Colonic mucosa (tissue), 4 donors: ENCODE data around the gene SEMA3A. TPM values are rescaled to one million over a fixed set of nuclear protein-coding genes. Genes with fewer than 3 reads are reported as not detected.
"Not testable (repeated sequence)": the region's sequence is repeated elsewhere in the genome, so short reads cannot be mapped to it uniquely, and the experiment has no call there.

Source experiments
- DNase-seq: peaks from one replicate; pipeline ENCODE4 v3.0.0-alpha.2; 2020
- H3K27ac ChIP-seq: fragments of 200-600 bp; one replicate; pipeline ENCODE4 v1.8.0; 2021
- H3K27me3 ChIP-seq: fragments of 200-600 bp; one replicate; pipeline ENCODE4 v1.8.0; 2021
- H3K36me3 ChIP-seq: fragments of 200-600 bp; one replicate; pipeline ENCODE4 v1.8.0; 2021
- H3K4me1 ChIP-seq: fragments of 200-600 bp; one replicate; pipeline ENCODE4 v1.8.0; 2021; ENCODE audit warnings: mild to moderate bottlenecking
- H3K4me3 ChIP-seq: fragments of 200-600 bp; one replicate; pipeline ENCODE4 v1.8.0; 2021
- H3K9ac ChIP-seq, 2 donors: one replicate each; pipeline ENCODE4 v1.7.0; 2013; ENCODE audit warnings: control low read depth in 2 of 2, low read depth in 2 of 2, low read length in 2 of 2
- H3K9me3 ChIP-seq: fragments of 200-600 bp; one replicate; pipeline ENCODE4 v1.8.0; 2021
- CTCF ChIP-seq: fragments of 200-600 bp; IDR thresholded peaks from one replicate; pipeline ENCODE4 v1.8.0; 2022; ENCODE audit warnings: antibody characterized with exemption, mild to moderate bottlenecking
- intact Hi-C: fragments of 100-400 bp; cut with DNase I; formaldehyde crosslinking; loops from one replicate; pipeline ENCODE4 v1.14.1; 2022
- total RNA-seq, 2 donors: library from RNA; stranded (reverse); fragmentation: NEBNext Ultra II Directional in 1 of 2; extraction: Animal tissue kit (Norgen Biotek cat#: 25700) in 1 of 2; gene quantifications; one replicate each; pipeline ENCODE4 v1.2.1, GENCODE V29; 2021
- donor health status: healthy.
- donor health status: DM: no; HTN: no; CAD: no.
- donor health status: DM: no; HTN: no; CAD: no.

The SEMA3A gene
- total RNA-seq, 2 donors from 2014 or later, result 1.7 to 14.2 TPM

DNA sequence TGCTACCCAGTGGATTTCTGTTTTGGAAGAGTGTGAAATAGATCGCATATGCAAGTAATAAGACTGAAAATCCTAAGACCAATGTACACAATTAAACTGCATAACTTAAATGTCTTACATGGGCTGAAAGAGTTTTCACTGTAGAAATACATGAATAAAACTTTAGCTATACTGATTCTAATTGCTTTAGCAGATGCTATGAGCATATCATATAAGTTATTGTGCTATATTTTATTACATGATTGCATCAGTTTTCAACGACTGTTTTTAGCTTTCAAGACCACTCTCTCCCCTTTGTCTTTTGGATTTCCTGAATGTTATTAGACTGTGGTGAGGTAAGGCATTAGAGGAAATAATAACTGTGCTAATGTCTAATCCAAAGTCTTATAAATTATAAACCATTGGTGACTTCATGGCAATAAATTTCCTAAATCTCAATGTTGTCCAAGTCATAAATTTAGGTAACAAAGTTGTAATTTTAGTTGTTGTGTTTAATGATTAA lies 124.5 kb downstream of the SEMA3A start:
- no peaks in the 10 kb centered on the region for H3K9me3 ChIP-seq
- H3K36me3 ChIP-seq, result no peaks in the 10 kb centered on the region
- no peak overlapping the region for H3K27ac ChIP-seq
- no peaks in the 10 kb centered on the region for H3K4me1 ChIP-seq
- no peaks in the 10 kb centered on the region for H3K27me3 ChIP-seq
- H3K9ac ChIP-seq, result no peak overlapping the region
- intact Hi-C loops, result no loop called here
- DNase-seq, result no peak
- no peak for TF ChIP-seq CTCF
- H3K4me3 ChIP-seq, result no peak overlapping the region

GRCh38 chr7:84069033-84069432 lies 125.6 kb downstream of the SEMA3A start:
- Histone ChIP-seq H3K9ac (no peak overlapping the region), H3K27ac (no peak overlapping the region), H3K27me3 (no peaks in the 10 kb centered on the region), H3K4me3 (no peak overlapping the region), H3K9me3 (no peaks in the 10 kb centered on the region), H3K36me3 (no peaks in the 10 kb centered on the region), H3K4me1 (no peaks in the 10 kb centered on the region)
- TF ChIP-seq CTCF, result no peak
- no peak for DNase-seq
- intact Hi-C loops, result no loop called here

DNA sequence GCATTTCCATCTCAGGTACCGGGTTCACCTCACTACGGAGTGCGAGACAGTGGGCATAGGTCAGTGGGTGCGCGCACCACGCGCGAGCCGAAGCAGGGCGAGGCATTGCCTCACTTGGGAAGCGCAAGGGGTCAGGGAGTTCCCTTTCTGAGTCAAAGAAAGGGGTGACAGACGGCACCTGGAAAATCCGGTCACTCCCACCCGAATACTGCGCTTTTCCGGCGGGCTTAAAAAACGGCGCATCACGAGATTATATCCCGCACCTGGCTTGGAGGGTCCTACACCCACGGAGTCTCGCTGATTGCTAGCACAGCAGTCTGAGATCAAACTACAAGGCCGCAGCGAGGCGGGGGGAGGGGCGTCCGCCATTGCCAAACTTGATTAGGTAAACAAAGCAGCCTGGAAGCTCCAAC lies 132.1 kb downstream of the SEMA3A start:
- H3K9me3 ChIP-seq, H3K36me3 ChIP-seq, H3K4me1 ChIP-seq, intact Hi-C loops, DNase-seq, H3K27ac ChIP-seq, H3K4me3 ChIP-seq, H3K9ac ChIP-seq, H3K27me3 ChIP-seq: not testable (repeated sequence)

DNA sequence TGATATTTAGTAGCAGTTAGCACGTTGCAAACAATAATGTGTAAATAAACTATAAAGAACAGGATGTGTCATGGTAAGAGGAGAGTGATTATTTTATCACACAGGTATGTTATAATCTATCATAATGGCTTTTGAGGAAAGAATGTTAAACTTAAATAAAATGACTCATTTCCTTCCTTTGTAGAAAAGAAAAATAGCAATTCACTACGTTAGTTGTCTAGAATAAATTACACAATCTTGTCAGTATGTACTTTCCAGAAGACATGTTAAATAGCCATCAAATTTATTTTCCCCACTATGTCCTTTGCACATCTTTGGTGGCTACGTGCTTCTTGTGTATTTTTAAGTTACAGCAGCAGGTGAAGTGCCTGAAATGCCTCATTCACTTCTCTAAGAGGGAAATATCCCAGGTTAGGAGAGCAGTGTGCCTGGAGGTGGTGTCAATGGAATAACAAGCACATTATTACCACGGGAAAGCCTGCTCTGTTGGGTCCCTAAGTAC lies 133.8 kb downstream of the SEMA3A start:
- Histone ChIP-seq H3K4me1 (no peaks in the 10 kb centered on the region), H3K9me3 (no peaks in the 10 kb centered on the region), H3K36me3 (no peaks in the 10 kb centered on the region), H3K4me3 (no peak overlapping the region), H3K27ac (peak overlapping the region; percentile 19), H3K9ac (no peak overlapping the region), H3K27me3 (no peaks in the 10 kb centered on the region)
- no peak for TF ChIP-seq CTCF
- no peak for DNase-seq
- intact Hi-C loops, result no loop called here

- Histone ChIP-seq H3K36me3 (no peaks in the 10 kb centered on the region), H3K27ac (no peak overlapping the region), H3K27me3 (no peaks in the 10 kb centered on the region), H3K4me3 (no peak overlapping the region), H3K4me1 (no peaks in the 10 kb centered on the region), H3K9me3 (no peaks in the 10 kb centered on the region), H3K9ac (no peak overlapping the region)
- TF ChIP-seq CTCF, result no peak
- intact Hi-C loops, result no loop called here
- no peak for DNase-seq
Observed at GRCh38 chr7:84060000-84060399, 134.6 kb downstream of the SEMA3A start.

GRCh38 chr7:84058311-84059076 lies 136.1 kb downstream of the SEMA3A start:
- no peak overlapping the region for H3K4me3 ChIP-seq
- H3K4me1 ChIP-seq, result no peaks in the 10 kb centered on the region
- H3K27me3 ChIP-seq, result no peaks in the 10 kb centered on the region
- no peaks in the 10 kb centered on the region for H3K36me3 ChIP-seq
- intact Hi-C loops, result no loop called here
- no peak overlapping the region for H3K9ac ChIP-seq
- peak overlapping the region; percentile 75 for H3K27ac ChIP-seq
- H3K9me3 ChIP-seq, result no peaks in the 10 kb centered on the region
- no peak for TF ChIP-seq CTCF
- DNase-seq, result no peak
